ENCODE results near the gene SLC38A11. TPM values are rescaled to one million over a fixed set of nuclear protein-coding genes. Genes with fewer than 3 reads are reported as not detected.
A peak's percentile ranks its signal among the peaks of the same experiment; 100 is the strongest.

SLC38A11 gene
- total RNA-seq, 1 experiment from 2014 or later: not detected

- intact Hi-C loops (cut with micrococcal nuclease; ENCODE audit: unreplicated experiment): no loop called here
- Histone ChIP-seq H3K9me3 (ENCODE audit: low read depth, low read length, poor library complexity, severe bottlenecking) (no peaks in the 10 kb centered on the region), H3K36me3 (ENCODE audit: insufficient read depth, low read length, poor library complexity, severe bottlenecking) (no peaks in the 10 kb centered on the region), H3K4me1 (ENCODE audit: insufficient read depth, low read length, poor library complexity, severe bottlenecking) (peaks cover 60% of the 10 kb centered on the region), H3K27me3 (replicated peaks; ENCODE audit: insufficient read depth, low read depth, low read length, poor library complexity) (no peaks in the 10 kb centered on the region), H3K27ac (ENCODE audit: low read depth, low read length, poor library complexity, severe bottlenecking) (peak overlapping the region; percentile 13), H3K4me3 (ENCODE audit: low read depth, low read length, poor library complexity, severe bottlenecking) (no peak overlapping the region)
- DNase-seq (ENCODE audit: low spot score): no peak
- ChIA-PET POLR2A (ENCODE audit: low non-redundant PET) (interaction anchor here (0.7 kb wide), 1 partner anchor 26 kb away, joined by 5 read pairs; no protein-coding TSS in a partner anchor), CTCF (interaction anchor here (0.6 kb wide), 1 partner anchor 143 kb away, joined by 6 read pairs; no protein-coding TSS in a partner anchor)
- BruUV-seq (replicated peaks): no TSS peak
- TF ChIP-seq EZH2 (IDR thresholded peaks at IDR 0.05; ENCODE audit: borderline replicate concordance, low read depth, low read length, poor library complexity, severe bottlenecking) (no peak), CTCF (conservative IDR thresholded peaks at IDR 0.05; ENCODE audit: low read depth, low read length) (no peak)
These were observed 20.6 kb upstream of the SLC38A11 start for GRCh38 chr2:164975891-164976290.

DNA sequence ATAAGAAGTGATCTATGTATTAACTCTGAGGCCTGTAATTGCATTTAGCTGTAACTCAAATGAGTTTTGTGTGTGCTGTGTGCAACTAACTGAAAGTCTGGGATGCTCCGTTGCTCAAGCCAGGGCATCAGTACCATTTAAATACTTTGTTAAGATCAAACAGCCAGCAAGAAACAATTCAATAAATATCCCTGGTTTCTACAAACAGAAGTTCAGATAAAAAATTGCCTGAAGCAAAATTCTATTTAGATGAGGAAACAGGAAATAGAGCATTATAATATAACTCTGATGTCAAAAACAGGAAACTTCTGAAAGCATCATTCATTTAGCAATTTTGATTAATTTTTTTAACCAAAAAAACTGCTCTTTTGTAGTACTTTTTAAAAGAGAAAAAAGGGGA, 18.9 kb upstream of the SLC38A11 start:
- intact Hi-C loops (cut with micrococcal nuclease; ENCODE audit: unreplicated experiment): no loop called here
- H3K36me3 ChIP-seq (ENCODE audit: insufficient read depth, low read length, poor library complexity, severe bottlenecking): no peaks in the 10 kb centered on the region
- CTCF ChIA-PET: no interaction called here
- H3K9me3 ChIP-seq (ENCODE audit: low read depth, low read length, poor library complexity, severe bottlenecking): no peaks in the 10 kb centered on the region
- no peak for TF ChIP-seq CTCF (conservative IDR thresholded peaks at IDR 0.05; ENCODE audit: low read depth, low read length)
- TF ChIP-seq EZH2 (IDR thresholded peaks at IDR 0.05; ENCODE audit: borderline replicate concordance, low read depth, low read length, poor library complexity, severe bottlenecking): no peak
- no TSS peak for BruUV-seq (replicated peaks)
- H3K27me3 ChIP-seq (replicated peaks; ENCODE audit: insufficient read depth, low read depth, low read length, poor library complexity): no peaks in the 10 kb centered on the region
- H3K4me3 ChIP-seq (ENCODE audit: low read depth, low read length, poor library complexity, severe bottlenecking): no peak overlapping the region
- peaks cover 44% of the 10 kb centered on the region for H3K4me1 ChIP-seq (ENCODE audit: insufficient read depth, low read length, poor library complexity, severe bottlenecking)
- DNase-seq (ENCODE audit: low spot score): peak; percentile 45
- POLR2A ChIA-PET (ENCODE audit: low non-redundant PET): no interaction called here
- peak overlapping the region; percentile 35 for H3K27ac ChIP-seq (ENCODE audit: low read depth, low read length, poor library complexity, severe bottlenecking)

DNA sequence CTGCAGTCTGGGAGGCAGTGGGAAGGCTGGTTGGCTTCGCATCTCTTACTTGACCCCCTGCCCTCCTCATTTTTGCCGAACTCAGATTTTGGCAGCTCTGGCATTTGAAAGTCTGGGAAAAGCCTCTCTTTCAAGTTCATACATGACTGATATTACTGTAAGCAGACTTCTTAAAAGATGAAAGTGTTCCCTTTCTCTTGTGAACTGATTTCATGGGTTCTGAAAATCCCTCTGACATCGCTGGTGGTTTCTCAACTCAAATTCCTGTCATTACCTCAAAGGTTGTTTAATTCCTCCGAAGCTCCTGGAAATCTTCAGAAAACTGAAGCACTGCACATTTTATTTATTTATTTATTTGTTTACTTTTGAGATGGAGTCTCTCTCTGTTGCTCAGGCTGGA, 16.9 kb upstream of the SLC38A11 start:
- CTCF ChIA-PET: no interaction called here

More for the DNA sequence above, 16.9 kb upstream of the SLC38A11 start:
- Histone ChIP-seq H3K9me3 (ENCODE audit: low read depth, low read length, poor library complexity, severe bottlenecking) (no peaks in the 10 kb centered on the region), H3K36me3 (ENCODE audit: insufficient read depth, low read length, poor library complexity, severe bottlenecking) (no peaks in the 10 kb centered on the region), H3K4me3 (ENCODE audit: low read depth, low read length, poor library complexity, severe bottlenecking) (no peak overlapping the region), H3K4me1 (ENCODE audit: insufficient read depth, low read length, poor library complexity, severe bottlenecking) (peaks cover 38% of the 10 kb centered on the region), H3K27me3 (replicated peaks; ENCODE audit: insufficient read depth, low read depth, low read length, poor library complexity) (no peaks in the 10 kb centered on the region), H3K27ac (ENCODE audit: low read depth, low read length, poor library complexity, severe bottlenecking) (no peak overlapping the region)
- intact Hi-C loops (cut with micrococcal nuclease; ENCODE audit: unreplicated experiment): no loop called here
- no peak for DNase-seq (ENCODE audit: low spot score)
- no TSS peak for BruUV-seq (replicated peaks)
- TF ChIP-seq EZH2 (IDR thresholded peaks at IDR 0.05; ENCODE audit: borderline replicate concordance, low read depth, low read length, poor library complexity, severe bottlenecking) (no peak), CTCF (conservative IDR thresholded peaks at IDR 0.05; ENCODE audit: low read depth, low read length) (no peak)
- POLR2A ChIA-PET (ENCODE audit: low non-redundant PET): no interaction called here

Measured in A673 (cell line).